Measurements from ENCODE around the gene AAGAB. TPM values are rescaled to one million over a fixed set of nuclear protein-coding genes. Genes with fewer than 3 reads are reported as not detected.
A peak's percentile ranks its signal among the peaks of the same experiment; 100 is the strongest.
"Not testable (repeated sequence)": the region's sequence is repeated elsewhere in the genome, so short reads cannot be mapped to it uniquely, and the experiment has no call there.

Gene AAGAB
- total RNA-seq, 1 donor from 2014 or later: 90.8 TPM

- Histone ChIP-seq H3K36me3 (ENCODE audit: control insufficient read depth, insufficient read depth, low read length) (peaks cover 3% of the 10 kb centered on the region), H3K4me3 (ENCODE audit: low read depth, low read length) (no peak overlapping the region), H3K27me3 (ENCODE audit: control insufficient read depth, insufficient read depth, low read length) (no peaks in the 10 kb centered on the region)
- FAIRE-seq: no peak
- TF ChIP-seq CTCF (IDR thresholded peaks at IDR 0.05; ENCODE audit: insufficient read depth, low read length, severe bottlenecking): no peak
- DNase-seq (ENCODE audit: low read depth): no peak
These were observed 96.8 kb downstream of the AAGAB start for GRCh38 chr15:67157521-67158252.

GRCh38 chr15:67156834-67157233 is 97.6 kb downstream of the AAGAB start:
- no peak overlapping the region for H3K4me3 ChIP-seq (ENCODE audit: low read depth, low read length)
- H3K27me3 ChIP-seq (ENCODE audit: control insufficient read depth, insufficient read depth, low read length): no peaks in the 10 kb centered on the region
- peak; percentile 25 for DNase-seq (ENCODE audit: low read depth)
- no peak for TF ChIP-seq CTCF (IDR thresholded peaks at IDR 0.05; ENCODE audit: insufficient read depth, low read length, severe bottlenecking)
- no peak for FAIRE-seq
- peaks cover 3% of the 10 kb centered on the region for H3K36me3 ChIP-seq (ENCODE audit: control insufficient read depth, insufficient read depth, low read length)

DNA sequence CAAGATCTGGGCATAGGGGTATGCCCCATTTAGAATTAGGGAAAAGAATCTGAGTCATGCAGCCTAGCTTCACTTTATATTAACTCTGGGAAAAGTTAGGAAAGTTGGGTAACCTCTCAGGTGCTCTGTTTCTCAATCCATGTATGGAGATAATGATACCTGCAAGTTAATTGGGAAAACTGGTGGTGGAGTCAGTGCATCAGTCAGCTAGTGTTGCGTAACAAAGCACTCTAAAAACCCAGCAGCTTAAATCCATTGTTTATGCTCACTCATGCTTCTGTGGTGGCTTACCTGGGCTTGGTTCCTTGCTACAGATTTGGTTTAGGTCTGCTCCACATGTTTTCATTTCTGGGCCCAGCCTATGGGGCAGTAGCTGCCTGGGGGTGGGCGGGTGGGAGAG is 98.0 kb downstream of the AAGAB start:
- Histone ChIP-seq H3K36me3 (ENCODE audit: control insufficient read depth, insufficient read depth, low read length) (peaks cover 3% of the 10 kb centered on the region), H3K4me3 (ENCODE audit: low read depth, low read length) (no peak overlapping the region), H3K27me3 (ENCODE audit: control insufficient read depth, insufficient read depth, low read length) (no peaks in the 10 kb centered on the region)
- no peak for FAIRE-seq
- DNase-seq (ENCODE audit: low read depth): peak; percentile 70
- TF ChIP-seq CTCF (IDR thresholded peaks at IDR 0.05; ENCODE audit: insufficient read depth, low read length, severe bottlenecking): no peak

DNA sequence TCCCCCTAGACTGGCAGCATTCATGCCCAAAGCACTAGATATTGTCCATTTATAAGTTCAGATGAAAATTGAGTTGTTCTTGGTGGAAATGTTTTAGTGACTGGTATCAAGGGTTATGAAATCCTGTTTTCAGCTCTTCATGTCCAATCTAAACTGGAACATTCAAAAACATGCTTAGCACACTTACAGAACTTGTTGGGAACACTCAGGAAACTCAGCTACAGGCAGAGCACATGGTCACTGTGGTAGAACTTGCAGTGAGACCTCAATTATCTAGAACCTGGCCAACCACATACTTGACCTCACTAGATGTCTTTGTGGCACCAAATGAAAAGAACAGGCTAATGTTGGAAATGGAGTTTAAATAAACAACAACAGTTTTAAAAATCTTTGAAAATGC is 100.2 kb downstream of the AAGAB start:
- Histone ChIP-seq H3K36me3 (ENCODE audit: control insufficient read depth, insufficient read depth, low read length) (peaks cover 3% of the 10 kb centered on the region), H3K4me3 (ENCODE audit: low read depth, low read length) (no peak overlapping the region), H3K27me3 (ENCODE audit: control insufficient read depth, insufficient read depth, low read length) (no peaks in the 10 kb centered on the region)
- peak; percentile 23 for FAIRE-seq
- TF ChIP-seq CTCF (IDR thresholded peaks at IDR 0.05; ENCODE audit: insufficient read depth, low read length, severe bottlenecking): no peak
- DNase-seq (ENCODE audit: low read depth): no peak

- H3K27me3 ChIP-seq (ENCODE audit: control insufficient read depth, insufficient read depth, low read length); H3K4me3 ChIP-seq (ENCODE audit: low read depth, low read length); H3K36me3 ChIP-seq (ENCODE audit: control insufficient read depth, insufficient read depth, low read length); DNase-seq (ENCODE audit: low read depth); FAIRE-seq: not testable (repeated sequence)
These were observed 101.4 kb downstream of the AAGAB start for GRCh38 chr15:67153044-67153443.

GRCh38 chr15:67152429-67152828 is 102.0 kb downstream of the AAGAB start:
- Histone ChIP-seq H3K27me3 (ENCODE audit: control insufficient read depth, insufficient read depth, low read length) (no peaks in the 10 kb centered on the region), H3K36me3 (ENCODE audit: control insufficient read depth, insufficient read depth, low read length) (peaks cover 3% of the 10 kb centered on the region), H3K4me3 (ENCODE audit: low read depth, low read length) (no peak overlapping the region)
- DNase-seq (ENCODE audit: low read depth) (no peak), FAIRE-seq (no peak)
- TF ChIP-seq CTCF (IDR thresholded peaks at IDR 0.05; ENCODE audit: insufficient read depth, low read length, severe bottlenecking): no peak

Other genes with a start within 250 kb of the AAGAB start
- gene SMAD3, start 189.1 kb downstream of the AAGAB start, total RNA-seq: 9.5 and 14.1 TPM in 2 replicates
- gene IQCH, start 125 bp upstream of the AAGAB start, total RNA-seq: 1.1 and 2.9 TPM in 2 replicates

Measured in bronchial epithelial cell (primary cell).